Gastrocnemius medialis (tissue), 4 donors: ENCODE measurements around the gene TIGD3. TPM values are rescaled to one million over a fixed set of nuclear protein-coding genes. Genes with fewer than 3 reads are reported as not detected.

Experiments
- ATAC-seq, 2 donors: fragments of 150-250 bp; one replicate each; pipeline ENCODE4 v1.9.1; 2016
- DNase-seq, 2 donors: peaks; one replicate each; pipeline ENCODE4 v3.0.0-alpha.2; 2019
- H3K27ac ChIP-seq, 4 donors: fragments of 200-600 bp; sonication (generic); 1 replicate in 1 of 4; 2 replicates in 3 of 4; pipeline ENCODE4 v1.5.1; 2016 to 2018; ENCODE audit warnings: mild to moderate bottlenecking in 2 of 4, moderate library complexity in 1 of 4
- H3K27me3 ChIP-seq, 3 donors: fragments of 200-600 bp; sonication (generic) in 2 of 3; 1 replicate in 1 of 3; 2 replicates in 2 of 3; pipeline versions ENCODE4 v1.5.1 to v1.6.0; 2016 to 2019; ENCODE audit warnings: mild to moderate bottlenecking in 1 of 3, moderate library complexity in 1 of 3
- H3K36me3 ChIP-seq, 2 donors: fragments of 200-600 bp; sonication (generic) in 1 of 2; one replicate each; pipeline ENCODE4 v1.5.1; 2017 to 2018
- H3K4me1 ChIP-seq, 2 donors: fragments of 200-600 bp; sonication (generic) in 1 of 2; one replicate each; pipeline ENCODE4 v1.5.1; 2016 to 2017; ENCODE audit warnings: mild to moderate bottlenecking in 2 of 2
- H3K4me3 ChIP-seq, 4 donors: fragments of 200-600 bp; sonication (generic) in 3 of 4; 1 replicate in 1 of 4; 2 replicates in 3 of 4; pipeline ENCODE4 v1.5.1; 2016 to 2019; ENCODE audit warnings: mild to moderate bottlenecking in 2 of 4
- H3K9me3 ChIP-seq, 3 donors: fragments of 200-600 bp; sonication (generic) in 2 of 3; 1 replicate in 1 of 3; 2 replicates in 2 of 3; pipeline ENCODE4 v1.5.1; 2016 to 2019
- CTCF ChIP-seq, 5 experiments: fragments of 450-650 bp in 3 of 5; fragments of 200-600 bp in 2 of 5; sonication (generic) in 2 of 5; IDR thresholded peaks in 4 of 5; conservative IDR thresholded peaks in 1 of 5; 1 replicate in 4 of 5; 2 replicates in 1 of 5; pipeline ENCODE4 v1.5.1; 2016 to 2019; ENCODE audit warnings: antibody characterized with exemption in 5 of 5, mild to moderate bottlenecking in 3 of 5, moderate library complexity in 3 of 5
- POLR2A ChIP-seq, 2 donors: fragments of 450-650 bp; IDR thresholded peaks; one replicate each; pipeline ENCODE4 v1.6.1; 2017; ENCODE audit warnings: antibody characterized with exemption in 2 of 2, mild to moderate bottlenecking in 2 of 2, moderate library complexity in 2 of 2
- in situ Hi-C, 4 donors: fragments of 200-750 bp; cut with MboI; loops; one replicate each; pipeline versions ENCODE4 v1.15.0 to v1.8.0; 2017; ENCODE audit warnings: low sequenced_read_pairs in 4 of 4
- intact Hi-C: fragments of 100-400 bp; cut with DNase I; formaldehyde crosslinking; loops from one replicate; pipeline ENCODE4 v1.15.1; 2023; ENCODE audit warnings: low total_unique reads
- total RNA-seq, 4 donors: library from RNA; depleted of rRNA; stranded (reverse); fragments of >200 nt; gene quantifications; one replicate each; pipeline versions ENCODE4 v1.1.0 to v1.2.3, GENCODE V29; 2016

Gene TIGD3
- total RNA-seq, 4 donors from 2014 or later, result 0.16 to 0.71 (median 0.48) TPM

GRCh38 chr11:65309006-65309405 lies 45.5 kb upstream of the TIGD3 start:
- peaks cover 14 to 32% of the 10 kb centered on the region in 2 donors for H3K4me1 ChIP-seq
- intact Hi-C loops (no loop called here), in situ Hi-C loops (no loop called here)
- no peak overlapping the region for H3K4me3 ChIP-seq
- ATAC-seq (no peak), DNase-seq (no peak)
- peak overlapping the region in 2 of 4 donors; percentile 36 to 39 for H3K27ac ChIP-seq
- H3K27me3 ChIP-seq, result no peaks in the 10 kb centered on the region
- no peaks in the 10 kb centered on the region for H3K9me3 ChIP-seq
- TF ChIP-seq POLR2A (IDR thresholded peaks at IDR 0.05) (no peak), CTCF (IDR thresholded peaks at IDR 0.05 in 4 of 5, conservative IDR thresholded peaks at IDR 0.05 in 1 of 5) (no peak)
- no peaks in the 10 kb centered on the region for H3K36me3 ChIP-seq

GRCh38 chr11:65310215-65310614 lies 44.3 kb upstream of the TIGD3 start:
- intact Hi-C loops, result no loop called here
- Histone ChIP-seq H3K9me3 (no peaks in the 10 kb centered on the region), H3K36me3 (no peaks in the 10 kb centered on the region), H3K4me1 (peaks cover 17 to 36% of the 10 kb centered on the region in 2 donors), H3K4me3 (no peak overlapping the region), H3K27me3 (no peaks in the 10 kb centered on the region), H3K27ac (no peak overlapping the region)
- in situ Hi-C loops, result loop anchor here in 2 of 4 donors (5.0 to 10.0 kb wide), 2 partner anchors 33 to 85 kb away; no protein-coding TSS in a partner anchor
- ATAC-seq (no peak), DNase-seq (peak in 1 of 2 donors; percentile 42)
- TF ChIP-seq CTCF (IDR thresholded peaks at IDR 0.05 in 4 of 5, conservative IDR thresholded peaks at IDR 0.05 in 1 of 5), result no peak
- no peak for TF ChIP-seq POLR2A (IDR thresholded peaks at IDR 0.05)

DNA sequence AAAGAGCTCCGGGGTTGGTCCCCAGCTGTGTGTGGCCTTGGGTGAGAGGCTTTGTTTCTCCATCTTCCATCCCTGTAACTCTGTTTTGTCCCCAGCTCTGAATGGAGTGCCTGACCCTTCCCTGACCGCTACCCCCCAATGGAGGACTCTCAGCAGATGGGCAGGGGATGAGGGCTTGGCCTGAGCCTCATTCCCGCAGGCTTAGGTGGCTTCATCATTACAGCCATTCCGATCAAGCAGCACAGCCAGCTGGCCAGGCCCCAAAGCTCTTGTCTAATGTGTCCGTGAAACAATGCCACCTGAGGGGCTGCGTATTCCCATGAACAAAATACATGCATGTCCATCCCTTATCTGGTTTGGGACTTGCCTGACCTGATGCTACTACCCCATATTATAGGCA lies 43.8 kb upstream of the TIGD3 start:
- Histone ChIP-seq H3K4me3 (no peak overlapping the region), H3K9me3 (no peaks in the 10 kb centered on the region), H3K27ac (no peak overlapping the region), H3K4me1 (peaks cover 18 to 36% of the 10 kb centered on the region in 2 donors), H3K27me3 (no peaks in the 10 kb centered on the region), H3K36me3 (no peaks in the 10 kb centered on the region)
- in situ Hi-C loops (loop anchor here in 2 of 4 donors (5.0 to 10.0 kb wide), 2 partner anchors 33 to 86 kb away; no protein-coding TSS in a partner anchor), intact Hi-C loops (no loop called here)
- ATAC-seq, result no peak
- DNase-seq, result no peak
- TF ChIP-seq CTCF (IDR thresholded peaks at IDR 0.05 in 4 of 5, conservative IDR thresholded peaks at IDR 0.05 in 1 of 5) (no peak), POLR2A (IDR thresholded peaks at IDR 0.05) (no peak)

GRCh38 chr11:65311170-65311678 lies 43.3 kb upstream of the TIGD3 start:
- TF ChIP-seq CTCF (IDR thresholded peaks at IDR 0.05 in 4 of 5, conservative IDR thresholded peaks at IDR 0.05 in 1 of 5) (no peak), POLR2A (IDR thresholded peaks at IDR 0.05) (no peak)
- H3K9me3 ChIP-seq, result no peaks in the 10 kb centered on the region
- in situ Hi-C loops, result loop anchor here in 2 of 4 donors (5.0 to 10.0 kb wide), 2 partner anchors 34 to 86 kb away; no protein-coding TSS in a partner anchor
- no peaks in the 10 kb centered on the region for H3K27me3 ChIP-seq
- no peak overlapping the region for H3K4me3 ChIP-seq
- intact Hi-C loops, result no loop called here
- H3K4me1 ChIP-seq, result peaks cover 23 to 38% of the 10 kb centered on the region in 2 donors
- no peak for DNase-seq
- no peaks in the 10 kb centered on the region for H3K36me3 ChIP-seq
- ATAC-seq, result no peak
- H3K27ac ChIP-seq, result no peak overlapping the region
